ENCODE data around the gene IL12RB1.

Gene IL12RB1

DNA sequence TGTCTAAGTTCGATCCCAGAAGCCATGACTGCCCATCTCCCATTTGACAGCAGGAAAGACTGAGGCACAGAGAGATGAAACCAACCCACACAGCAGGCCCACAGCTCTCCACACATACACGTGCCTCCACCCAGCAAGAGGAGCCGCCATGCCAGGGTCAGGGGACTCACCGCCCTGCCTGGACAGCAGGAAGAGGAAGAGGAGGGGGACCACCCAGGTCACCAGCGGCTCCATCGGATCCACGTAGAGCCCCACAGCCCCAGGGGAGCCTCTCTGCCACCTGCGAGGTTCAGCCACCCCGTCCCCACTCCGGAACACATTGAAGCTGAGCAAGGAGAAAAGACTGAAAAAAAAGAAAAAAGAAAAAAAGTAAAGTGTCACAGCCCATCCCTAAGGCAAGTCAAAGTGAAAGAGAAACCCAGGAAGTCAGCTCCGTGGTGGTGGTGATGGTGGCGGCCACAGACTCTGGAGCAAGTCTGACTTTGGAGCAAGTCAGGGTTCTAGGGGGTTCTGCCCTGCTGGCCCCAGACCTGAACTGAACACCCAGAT, at the start of gene IL12RB1:
Gene IL12RB1, minus strand, starts transcription at position 345 of the 549 bp plus-strand sequence. Its CDS starts 111 bp downstream, at position 234.
- no peak for DNase-seq

DNA sequence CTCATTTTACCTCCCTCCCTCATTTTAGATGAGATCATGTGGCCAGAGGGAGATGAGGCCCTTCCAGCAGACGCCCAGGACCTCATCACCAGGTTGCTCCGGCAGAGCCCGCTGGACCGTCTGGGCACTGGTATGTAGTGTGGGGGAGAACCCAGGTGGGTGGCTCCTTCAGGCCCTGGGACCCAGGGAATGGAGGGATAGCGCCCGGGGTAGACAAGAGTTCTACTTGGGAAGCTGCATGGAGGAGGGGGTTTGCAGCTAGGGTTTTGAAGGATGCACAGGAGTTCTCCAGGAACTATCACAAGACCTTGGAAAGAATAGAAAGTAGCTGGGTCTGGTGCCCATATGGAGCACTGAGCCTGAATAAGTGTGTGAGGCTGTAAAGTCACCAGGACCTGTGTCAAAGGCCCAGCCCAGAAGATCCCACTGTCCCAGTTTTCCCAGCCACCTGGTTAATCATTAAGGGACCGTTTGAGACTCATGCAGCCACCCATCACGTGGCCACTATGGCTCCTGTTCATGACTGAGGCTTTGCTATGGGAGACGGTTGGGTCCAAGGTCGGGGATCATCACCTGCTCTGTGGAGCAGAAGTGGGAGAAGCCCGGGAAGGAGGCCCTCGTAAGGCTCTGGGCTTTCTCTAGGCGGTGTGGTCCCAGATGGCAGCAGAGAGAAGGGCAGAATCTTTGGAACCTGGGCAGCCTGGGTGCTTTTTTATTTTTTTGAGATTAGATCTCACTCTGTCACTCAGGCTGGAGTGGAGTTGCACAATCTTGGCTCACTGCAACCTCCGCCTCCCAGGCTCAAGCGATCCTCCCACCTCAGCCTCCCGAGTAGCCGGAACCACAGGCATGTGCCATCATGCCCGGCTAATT, 49.2 kb upstream of the IL12RB1 start:
- DNase-seq = no peak

DNA sequence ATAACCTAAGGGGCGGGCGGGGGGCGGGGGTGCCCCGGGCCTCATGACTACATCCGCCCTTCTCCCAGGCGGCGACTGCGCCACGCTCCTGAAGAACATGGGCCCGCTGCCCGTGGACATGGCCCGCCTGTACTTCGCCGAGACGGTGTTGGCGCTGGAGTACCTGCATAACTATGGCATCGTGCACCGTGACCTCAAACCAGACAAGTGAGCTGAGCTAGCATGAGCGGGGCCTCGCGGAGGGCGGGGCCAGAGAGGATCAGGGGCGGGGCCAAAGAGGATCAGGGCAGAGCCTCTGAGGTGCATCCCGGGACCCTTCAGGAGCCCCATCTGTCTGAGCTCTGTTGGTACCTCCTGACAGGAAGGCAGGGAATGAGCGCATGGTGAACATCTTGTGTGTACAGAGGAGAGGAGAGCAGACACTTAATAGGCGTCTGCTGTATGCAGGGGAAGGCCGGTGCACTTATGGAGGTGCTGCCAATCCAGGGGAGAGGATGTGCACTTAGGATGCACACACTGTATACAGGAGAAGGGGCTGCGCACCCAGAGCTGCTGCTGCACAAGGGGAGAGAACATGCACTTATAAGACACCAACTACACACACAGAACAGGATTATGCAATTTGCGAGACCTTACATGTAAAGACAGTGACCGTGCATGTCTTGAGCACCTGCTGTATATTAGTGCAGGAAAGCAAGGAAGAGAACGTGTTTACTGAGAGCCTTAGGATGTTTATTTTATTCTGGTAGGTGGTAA, 45.3 kb upstream of the IL12RB1 start:
- no peak for DNase-seq

DNA sequence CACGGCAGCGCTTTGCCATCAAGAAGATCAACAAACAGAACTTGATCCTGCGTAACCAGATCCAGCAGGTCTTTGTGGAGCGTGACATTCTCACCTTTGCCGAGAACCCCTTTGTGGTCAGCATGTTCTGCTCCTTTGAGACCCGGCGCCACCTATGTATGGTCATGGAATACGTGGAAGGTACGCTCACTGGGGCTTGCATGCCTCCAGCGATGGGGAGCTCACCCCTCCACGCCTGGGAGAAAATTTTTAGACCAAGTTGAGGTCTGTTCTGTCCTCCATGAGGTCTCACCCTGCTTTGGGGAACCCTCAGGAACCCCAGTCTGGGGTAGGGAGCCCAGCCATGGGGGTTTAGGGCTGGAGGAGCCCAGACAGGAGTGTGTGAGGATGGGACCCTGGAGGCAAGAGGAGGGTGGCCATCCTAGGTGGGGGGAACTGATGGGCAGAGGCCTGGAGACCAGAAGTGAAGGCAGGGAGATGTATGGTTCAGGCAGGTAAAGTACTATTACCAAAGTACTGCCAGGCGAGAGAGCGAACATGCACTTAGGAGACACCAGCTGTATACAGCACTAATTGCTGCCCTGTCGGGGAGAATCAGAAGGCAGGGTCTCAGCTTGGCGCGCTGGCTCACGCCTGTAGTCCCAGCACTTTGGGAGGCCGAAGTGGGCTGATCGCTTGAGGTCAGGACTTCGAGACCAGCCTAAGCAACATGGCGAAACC, 43.9 kb upstream of the IL12RB1 start:
- no peak for DNase-seq

DNA sequence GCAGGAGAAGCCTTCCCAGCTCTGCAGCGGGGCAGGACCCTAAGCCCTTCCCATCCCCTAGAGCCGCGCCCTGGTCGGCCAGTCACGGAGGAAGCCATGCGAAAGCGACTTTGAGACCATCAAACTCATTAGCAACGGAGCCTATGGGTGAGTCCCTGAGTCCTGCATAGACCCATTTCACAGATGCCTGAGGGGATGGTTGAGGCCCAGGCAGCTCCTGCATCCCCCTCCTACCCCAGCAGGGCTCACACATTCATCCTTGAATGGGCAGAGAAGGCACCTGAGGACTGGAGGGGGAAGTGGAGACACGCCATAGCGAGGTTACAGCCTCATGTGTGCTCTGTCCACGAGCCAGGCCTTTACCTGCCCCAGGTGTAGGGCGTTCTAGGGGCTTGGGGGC, 42.1 kb upstream of the IL12RB1 start:
- DNase-seq = no peak

DNA sequence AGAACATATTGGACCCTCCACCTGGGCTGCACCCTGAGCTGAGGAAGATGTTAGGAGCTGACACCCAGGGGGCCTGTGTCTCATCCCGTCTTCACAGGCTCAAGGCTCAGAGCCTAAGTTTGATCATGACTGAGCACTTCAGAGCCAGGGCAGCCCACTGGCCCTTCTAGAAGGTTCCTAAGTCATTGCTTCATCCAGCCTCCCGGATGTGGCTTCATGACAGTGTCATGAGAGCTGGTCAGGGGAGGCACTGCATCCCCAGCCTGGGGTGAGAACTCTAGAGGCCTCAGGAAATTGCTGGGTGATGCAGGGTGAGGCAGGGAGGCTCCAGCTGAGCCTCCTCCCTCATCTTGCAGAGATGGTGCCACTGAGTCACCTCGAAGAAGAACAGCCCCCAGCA, 41.3 kb upstream of the IL12RB1 start:
- DNase-seq = no peak

DNA sequence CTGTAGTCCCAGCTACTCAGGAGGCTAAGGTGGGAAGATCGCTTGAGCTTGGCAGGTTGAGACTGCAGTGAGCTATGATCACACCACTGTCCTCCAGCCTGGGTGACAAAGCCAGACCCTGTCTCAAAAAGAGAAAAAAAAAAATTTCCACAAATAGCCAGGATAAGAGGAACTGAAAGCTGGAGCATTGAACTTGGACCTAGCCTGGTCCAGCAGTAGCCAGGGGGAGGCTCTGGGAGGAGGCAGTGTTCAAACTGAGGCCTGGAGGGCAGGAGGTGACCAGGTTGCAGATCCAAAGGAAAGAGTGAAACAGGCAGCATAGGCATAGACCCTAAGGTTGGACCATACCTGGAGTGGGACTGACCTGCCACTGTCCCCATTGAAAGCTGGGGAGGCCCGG, 39.4 kb upstream of the IL12RB1 start:
- DNase-seq = no peak

DNA sequence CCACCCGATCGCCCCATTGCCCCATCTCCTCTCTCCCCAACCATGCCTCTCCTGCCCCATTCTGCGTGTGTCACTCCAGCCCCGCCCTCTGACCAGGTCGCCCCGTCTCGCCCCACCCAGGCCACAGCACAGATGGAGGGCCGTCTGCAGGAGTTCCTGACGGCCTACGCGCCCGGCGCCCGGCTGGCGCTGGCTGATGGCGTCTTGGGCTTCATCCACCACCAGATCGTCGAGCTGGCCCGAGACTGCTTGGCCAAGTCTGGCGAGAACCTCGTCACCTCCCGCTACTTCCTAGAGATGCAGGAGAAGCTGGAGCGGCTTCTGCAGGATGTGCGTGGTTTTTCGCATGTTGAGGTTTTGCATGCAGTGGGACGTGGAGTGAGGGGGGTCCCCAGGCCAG, 37.1 kb upstream of the IL12RB1 start:
- DNase-seq = no peak

DNA sequence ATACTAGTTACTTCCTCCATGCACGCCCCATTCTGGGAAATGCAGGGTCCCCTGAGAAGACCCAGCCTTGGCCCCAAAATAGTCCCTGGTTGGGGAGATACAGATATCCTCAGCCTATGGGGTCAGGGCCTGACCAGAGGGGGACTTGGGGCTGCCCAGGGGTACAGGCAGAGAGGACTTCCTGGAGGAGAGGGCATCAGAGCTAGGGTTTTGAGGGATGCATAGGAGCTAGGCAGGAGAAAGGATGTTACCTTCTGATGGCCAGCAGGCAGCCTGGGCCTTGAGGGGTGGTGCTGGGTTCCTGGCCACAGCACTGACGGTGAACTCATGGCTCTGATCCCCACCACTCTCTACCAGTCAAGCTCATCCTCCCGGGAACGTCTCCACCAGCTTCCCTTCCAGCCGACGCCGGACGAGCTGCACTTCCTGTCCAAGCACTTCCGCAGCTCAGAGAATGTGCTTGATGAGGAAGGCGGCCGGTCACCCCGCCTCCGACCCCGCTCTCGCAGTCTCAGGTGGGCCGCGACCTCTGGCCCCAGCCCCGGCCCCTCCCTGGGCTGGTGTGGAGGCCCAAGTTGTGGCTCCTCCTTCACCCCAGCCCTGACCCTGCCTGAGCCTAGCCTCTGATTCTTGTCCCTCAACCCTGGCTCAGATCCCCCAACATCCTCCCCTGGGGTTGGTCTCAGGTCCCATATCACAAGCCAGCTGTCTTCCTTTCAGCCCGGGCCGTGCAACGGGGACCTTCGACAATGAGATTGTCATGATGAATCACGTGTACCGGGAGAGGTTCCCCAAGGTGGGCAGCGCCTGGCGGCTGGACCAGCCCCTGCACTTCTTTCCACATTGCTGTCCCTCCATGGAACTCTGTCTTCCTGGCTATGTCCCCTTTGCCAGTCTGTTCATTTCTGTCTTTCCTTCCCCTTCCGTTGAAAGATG, 36.4 kb upstream of the IL12RB1 start:
- DNase-seq = no peak

DNA sequence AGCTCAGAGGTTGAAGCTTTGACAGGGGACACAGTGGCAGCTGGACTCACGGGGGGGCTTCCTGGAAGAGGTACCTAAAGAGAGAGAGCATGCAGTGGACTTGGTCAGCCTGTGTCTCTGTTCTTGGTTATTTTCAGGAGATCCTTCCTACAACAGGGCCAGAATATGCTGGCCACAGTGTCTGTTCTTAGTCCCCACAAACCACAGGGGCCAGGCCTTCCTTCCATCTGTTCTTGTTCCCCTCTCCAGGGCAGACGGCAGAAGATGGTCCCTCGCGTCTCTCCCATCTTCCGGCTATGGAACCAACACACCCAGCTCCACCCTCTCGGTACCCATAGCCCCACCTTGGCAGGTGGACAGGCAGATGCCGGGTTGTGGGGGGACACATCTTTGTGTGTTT, 35.7 kb upstream of the IL12RB1 start:
- no peak for DNase-seq

DNA sequence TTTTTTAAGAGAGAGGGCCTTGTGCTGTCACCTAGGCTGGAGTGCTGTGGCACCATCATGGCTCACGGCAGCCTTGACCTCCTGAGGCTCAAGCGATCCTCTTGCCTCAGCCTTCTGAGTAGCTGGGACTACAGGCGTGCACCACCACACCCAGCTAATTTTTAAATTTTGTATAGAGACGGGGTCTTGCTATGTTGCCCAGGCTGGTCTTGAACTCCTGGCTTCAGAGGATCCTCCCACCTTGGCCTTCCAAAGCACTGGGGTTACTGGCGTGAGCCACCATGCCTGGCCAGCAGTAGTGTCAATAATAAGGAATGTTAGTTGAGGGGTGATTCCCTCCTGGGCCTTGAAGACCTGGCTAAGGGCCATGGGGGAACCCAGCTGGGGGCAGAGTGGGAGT, 34.4 kb upstream of the IL12RB1 start:
- DNase-seq = no peak

DNA sequence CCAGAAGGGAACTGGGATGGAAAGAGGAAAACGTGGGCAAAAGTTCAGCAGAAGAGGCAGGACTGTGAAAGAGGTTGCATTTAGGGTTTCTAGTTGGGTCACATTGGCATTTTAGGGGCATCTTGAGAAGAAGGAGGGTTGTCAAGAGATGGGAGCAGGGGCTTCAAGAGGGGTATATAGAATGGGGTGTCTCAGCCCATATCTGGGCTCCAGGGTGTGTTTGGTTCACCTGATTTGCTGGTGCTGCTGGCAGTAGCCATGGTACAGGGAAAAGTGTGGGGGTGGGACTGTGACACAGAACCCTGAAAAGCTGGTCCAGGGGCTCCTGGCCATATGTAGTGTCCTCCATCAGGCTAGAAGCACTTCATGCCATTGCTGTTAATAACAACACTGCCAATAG, 33.4 kb upstream of the IL12RB1 start:
- DNase-seq = no peak

DNA sequence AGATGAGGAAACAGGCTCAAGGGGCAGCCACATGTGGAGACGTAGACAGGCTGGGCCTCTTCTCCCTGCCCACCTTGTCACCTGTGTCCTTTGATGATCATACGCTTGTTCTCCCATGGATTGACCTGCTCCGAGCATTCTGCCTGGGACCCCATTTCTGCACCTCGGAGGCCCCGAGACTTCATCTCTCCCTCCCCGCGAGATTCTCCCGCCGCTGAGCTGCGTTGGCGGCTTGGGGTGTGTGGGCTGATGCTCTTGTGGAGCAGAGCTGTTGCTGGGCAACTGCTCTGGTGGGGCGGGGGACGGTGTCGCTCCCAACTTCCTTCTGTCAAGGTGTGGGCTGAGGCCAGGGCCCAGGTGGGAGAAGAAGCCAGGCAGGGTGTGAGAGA, 33.0 kb upstream of the IL12RB1 start:
- no peak for DNase-seq

DNA sequence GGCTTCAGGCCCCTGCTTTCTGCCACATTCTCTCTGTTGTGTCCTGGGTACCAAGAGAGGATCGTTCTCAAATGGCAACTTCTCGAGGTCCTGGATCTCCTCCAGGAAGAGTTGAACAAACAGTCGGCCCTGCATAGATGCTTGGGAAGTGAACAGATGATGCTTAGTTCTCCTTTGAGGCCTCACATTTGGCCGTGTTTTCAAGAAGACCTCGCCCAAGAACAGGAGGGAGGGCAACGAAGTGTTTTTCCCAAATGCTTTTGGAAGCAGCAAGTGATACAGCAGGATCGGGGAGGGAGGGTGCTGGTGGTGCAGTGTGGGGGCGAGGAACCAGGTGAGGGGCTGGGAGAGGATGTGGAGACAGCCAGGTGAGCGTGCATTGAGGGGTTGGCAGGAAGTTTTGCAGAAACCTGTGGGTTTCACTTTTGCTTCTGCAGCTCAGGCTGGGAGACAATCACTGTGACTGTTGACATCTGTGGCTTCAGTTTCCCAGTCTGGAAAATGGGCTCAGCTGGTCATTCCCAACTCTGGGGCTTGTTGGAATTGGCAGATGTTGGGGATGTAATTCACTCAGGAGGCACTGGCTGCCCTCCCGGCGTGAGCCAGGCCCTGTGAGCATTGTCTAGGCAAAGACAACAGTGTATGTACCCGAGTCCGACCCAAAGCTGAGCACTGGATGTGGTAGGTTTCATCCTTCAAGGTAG, 32.4 kb upstream of the IL12RB1 start:
- no peak for DNase-seq

DNA sequence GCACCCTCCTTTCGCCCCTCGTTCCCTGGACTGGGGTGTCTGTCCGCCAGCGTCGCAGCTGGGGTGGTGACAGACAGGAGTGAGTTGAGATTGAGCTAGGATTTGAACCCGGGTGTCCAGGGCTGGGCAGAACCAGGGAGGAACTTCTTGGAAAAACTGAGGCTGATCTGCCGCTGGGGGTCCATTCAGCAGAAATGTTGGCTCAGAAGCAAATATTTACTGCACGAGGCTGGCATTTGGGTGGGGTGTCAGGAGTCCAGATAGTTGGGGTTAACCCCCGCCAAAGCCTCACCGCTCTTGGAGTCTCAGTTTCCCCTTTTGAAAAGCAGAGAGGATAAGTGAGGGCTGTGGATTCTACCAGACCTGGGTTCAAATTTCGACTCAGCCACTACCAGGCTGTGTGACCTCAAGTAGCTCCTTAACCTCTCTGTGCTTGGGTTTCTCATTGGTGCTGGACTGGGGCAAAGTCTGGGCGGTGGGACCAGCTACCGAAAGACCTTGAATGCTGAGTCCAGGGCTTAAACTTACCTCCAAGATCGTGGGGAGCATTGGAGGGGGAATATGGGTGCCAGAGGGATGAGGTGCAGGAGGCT, 31.8 kb upstream of the IL12RB1 start:
- DNase-seq = no peak

DNA sequence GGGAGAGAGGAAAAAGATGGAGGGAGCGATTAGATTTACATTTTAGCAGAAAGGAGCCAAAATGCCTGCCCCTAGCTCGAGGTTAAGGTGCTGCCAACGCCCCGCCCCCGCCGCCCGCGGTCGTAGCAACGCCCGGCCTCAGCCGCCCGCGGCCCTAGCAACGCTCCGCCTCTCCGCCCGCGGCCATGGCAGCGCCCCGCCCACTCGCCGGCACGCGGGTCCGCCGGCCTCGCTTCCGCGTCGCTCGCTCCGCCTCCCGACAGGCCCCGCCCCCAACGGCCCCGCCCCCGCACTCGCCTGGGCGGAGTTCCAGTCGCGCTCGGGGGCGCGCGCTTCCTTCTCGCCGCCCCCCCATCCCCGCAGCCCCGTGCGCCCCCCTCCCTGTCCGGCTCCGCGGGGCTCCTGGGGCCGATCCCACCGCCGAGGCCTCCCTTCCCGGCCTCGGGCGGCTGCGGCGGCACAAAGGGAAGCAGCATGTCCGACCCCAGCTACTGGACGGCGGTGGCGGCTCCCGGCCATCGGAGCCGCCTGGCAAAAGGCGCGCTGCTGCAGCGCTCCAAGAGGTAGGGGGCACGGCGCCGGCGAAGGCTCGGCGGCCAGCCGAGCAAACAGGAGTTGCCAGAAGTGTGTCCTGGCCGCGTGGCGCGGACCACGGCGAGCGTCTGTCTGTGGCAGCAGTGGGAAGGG, 31.1 kb upstream of the IL12RB1 start:
- DNase-seq = peak in 1 of 2 experiments; percentile 13

DNA sequence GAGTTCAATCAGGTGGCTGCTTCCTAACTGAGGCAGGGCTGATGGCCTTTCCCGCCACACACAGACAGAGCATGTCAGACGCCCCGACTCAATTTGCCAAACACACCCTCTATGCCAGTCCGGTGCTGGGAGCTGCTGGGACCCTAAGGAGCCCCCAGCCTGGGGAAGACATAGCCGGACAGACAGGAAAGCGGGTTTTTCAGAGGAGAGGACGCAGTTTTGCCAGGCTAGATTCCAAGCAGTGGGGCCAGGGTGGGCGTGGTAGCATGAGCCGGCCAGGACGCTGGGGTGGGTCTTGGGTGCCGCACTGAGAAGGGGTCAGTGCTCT, 30.6 kb upstream of the IL12RB1 start:
- no peak for DNase-seq

DNA sequence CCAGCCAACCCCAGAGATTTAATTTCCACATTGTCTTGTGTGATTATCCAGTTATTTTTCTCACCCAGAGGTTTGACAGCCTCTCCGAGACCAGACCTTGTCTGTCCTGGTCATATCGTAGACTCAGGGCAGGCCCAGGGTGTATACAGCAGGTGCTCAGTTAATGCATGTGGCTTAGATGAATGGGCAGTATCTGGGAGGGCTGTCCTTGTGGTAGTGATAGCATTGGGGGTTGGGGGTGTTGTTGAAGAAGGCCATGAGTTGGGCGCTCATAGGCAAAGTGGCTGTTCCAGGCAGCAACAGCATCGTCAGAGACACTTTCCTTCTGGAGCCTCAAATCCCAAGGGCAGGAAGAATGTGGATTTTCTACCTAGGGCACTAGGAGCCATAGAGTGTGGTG, 27.7 kb upstream of the IL12RB1 start:
- no peak for DNase-seq

DNA sequence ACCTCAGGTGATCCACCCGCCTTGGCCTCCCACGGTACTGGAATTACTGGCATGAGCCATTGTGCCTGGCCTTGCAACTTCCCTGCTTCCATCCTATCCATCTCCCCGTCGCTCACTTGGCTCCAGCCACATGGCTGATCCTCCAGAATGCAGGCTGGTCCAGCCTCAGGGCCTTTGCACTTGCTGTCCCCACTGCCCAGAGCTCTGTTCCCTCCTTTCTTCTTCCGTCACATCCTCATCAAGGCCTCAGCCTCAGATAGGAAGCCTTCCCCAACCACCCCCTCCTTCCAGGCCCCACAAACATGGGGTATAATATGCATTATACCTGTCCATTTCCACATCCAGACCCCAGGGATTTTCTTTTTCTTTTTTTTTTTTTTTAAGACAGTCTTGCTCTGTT, 27.1 kb upstream of the IL12RB1 start:
- no peak for DNase-seq

DNA sequence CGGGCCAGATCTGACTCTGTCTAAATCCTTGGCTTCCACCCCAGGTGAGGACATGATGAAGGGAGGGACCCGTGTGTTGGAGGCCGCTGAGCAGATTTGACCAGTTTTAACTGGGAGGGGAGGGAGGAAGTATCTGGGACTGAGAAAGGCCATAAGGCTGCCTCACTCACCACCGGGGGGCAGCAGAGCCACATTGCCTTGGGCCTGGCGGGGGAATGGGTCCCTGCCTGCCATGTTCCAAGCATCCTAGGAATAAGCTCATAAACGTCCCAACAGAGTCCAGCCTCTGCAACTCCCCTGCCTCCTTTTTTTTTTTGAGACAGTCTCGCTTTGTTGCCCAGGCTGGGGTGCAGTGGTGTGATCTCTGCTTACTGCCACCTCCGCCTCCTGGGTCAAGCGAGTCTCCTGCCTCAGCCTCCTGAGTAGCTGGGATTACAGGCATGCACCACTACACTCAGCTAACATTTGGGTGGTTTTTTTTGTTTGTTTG, 26.3 kb upstream of the IL12RB1 start:
- peak in 1 of 2 experiments; percentile 42 for DNase-seq
